H1 (cell line): ENCODE data around the gene B4GALT5. TPM values are rescaled to one million over a fixed set of nuclear protein-coding genes. Genes with fewer than 3 reads are reported as not detected.

Experiments
- CTCF ChIA-PET: fragments of 300-600 bp; sonication (Branson Sonifier 250); formaldehyde crosslinking; loops from one replicate; lab custom pipeline; 2021; ENCODE audit not compliant: partially characterized antibody; lab: Charles Lee
- POLR2A ChIA-PET: fragments of 300-600 bp; sonication (Branson Sonifier 250); formaldehyde crosslinking; loops from one replicate; lab custom pipeline; 2021; ENCODE audit warnings: inconsistent platforms; ENCODE audit not compliant: partially characterized antibody; lab: Charles Lee
- DNase-seq, 2 experiments: peaks; one replicate each; pipeline versions ENCODE4 v3.0.0 to v3.0.0-alpha.2; 2010 to 2022; ENCODE audit warnings: low spot score in 2 of 2, low read depth in 1 of 2, mixed read lengths in 1 of 2
- FAIRE-seq: peaks from 2 replicates; lab custom pipeline; 2011; peaks lifted over from hg19 to GRCh38; lab: Jason Lieb, UNC
- H2AFZ ChIP-seq: 2 replicates; pipeline ENCODE4 v1.8.1; 2012; ENCODE audit warnings: low read length, inconsistent platforms
- H2AK5ac ChIP-seq: 2 replicates; pipeline ENCODE4 v1.6.1; 2013; ENCODE audit warnings: low read depth, low read length
- H2BK120ac ChIP-seq: replicated peaks from 2 replicates; pipeline ENCODE3; 2013; ENCODE audit warnings: low read depth, low read length, inconsistent platforms
- H2BK12ac ChIP-seq: 2 replicates; pipeline ENCODE4 v1.6.1; 2013; ENCODE audit warnings: low read depth, low read length
- H2BK15ac ChIP-seq: 2 replicates; pipeline ENCODE4 v1.6.1; 2013; ENCODE audit warnings: low read length
- H2BK20ac ChIP-seq: 2 replicates; pipeline ENCODE4 v1.6.1; 2013; ENCODE audit warnings: low read length
- H2BK5ac ChIP-seq: 2 replicates; pipeline ENCODE4 v1.6.1; 2013; ENCODE audit warnings: low read depth, low read length
- H3K14ac ChIP-seq: 2 replicates; pipeline ENCODE4 v1.6.1; 2013; ENCODE audit warnings: inconsistent platforms; ENCODE audit not compliant: insufficient read length
- H3K18ac ChIP-seq: 2 replicates; pipeline ENCODE4 v1.6.1; 2013; ENCODE audit warnings: low read length; ENCODE audit errors: extremely low read depth
- H3K23ac ChIP-seq: 2 replicates; pipeline ENCODE4 v1.6.1; 2013; ENCODE audit warnings: inconsistent platforms; ENCODE audit not compliant: insufficient read length
- H3K23me2 ChIP-seq: 2 replicates; pipeline ENCODE4 v1.6.1; 2013; ENCODE audit warnings: low read depth, low read length
- H3K27ac ChIP-seq: 2 replicates; pipeline ENCODE4 v1.6.1; 2011; ENCODE audit warnings: low read depth, low read length, inconsistent platforms
- H3K27me3 ChIP-seq, 4 experiments: replicated peaks in 1 of 4; 1 replicate in 1 of 4; 2 replicates in 3 of 4; pipeline versions ENCODE4 v1.6.1 to v1.8.1; 2011 to 2013; ENCODE audit warnings: low read length in 3 of 4, mild to moderate bottlenecking in 3 of 4, inconsistent platforms in 2 of 4, mixed read lengths in 2 of 4, moderate library complexity in 1 of 4; ENCODE audit not compliant: control insufficient read depth in 3 of 4, insufficient read depth in 3 of 4; ENCODE audit errors: extremely low read depth in 1 of 4
- H3K36me3 ChIP-seq, 4 experiments: 2 replicates each; pipeline versions ENCODE4 v1.6.1 to v1.8.1; 2011 to 2013; ENCODE audit warnings: mild to moderate bottlenecking in 4 of 4, low read length in 3 of 4, moderate library complexity in 2 of 4, control low read depth in 1 of 4, inconsistent platforms in 1 of 4; ENCODE audit not compliant: insufficient read depth in 4 of 4, control insufficient read depth in 2 of 4
- H3K4ac ChIP-seq: replicated peaks from 2 replicates; pipeline ENCODE3; 2013; ENCODE audit warnings: low read length, low read depth, mixed read lengths, inconsistent platforms; ENCODE audit not compliant: insufficient read length
- H3K4me1 ChIP-seq, 4 experiments: replicated peaks in 1 of 4; 1 replicate in 1 of 4; 2 replicates in 3 of 4; pipeline versions ENCODE4 v1.6.1 to v1.8.1; 2011 to 2013; ENCODE audit warnings: low read length in 3 of 4, inconsistent platforms in 2 of 4, mixed read lengths in 1 of 4; ENCODE audit not compliant: insufficient read depth in 4 of 4, control insufficient read depth in 3 of 4
- H3K4me2 ChIP-seq, 2 experiments: 2 replicates each; pipeline versions ENCODE4 v1.6.1 to v1.8.1; 2011 to 2013; ENCODE audit warnings: low read depth in 2 of 2, low read length in 2 of 2, control low read depth in 1 of 2, inconsistent platforms in 1 of 2, mild to moderate bottlenecking in 1 of 2; ENCODE audit not compliant: insufficient read depth in 1 of 2
- H3K4me3 ChIP-seq, 4 experiments: fragments of 200-600, 300-600 bp in 1 of 4; sonication (generic), shearing (Covaris generic), sonication (Bioruptor Twin) in 1 of 4; 2 replicates each; pipeline versions ENCODE4 v1.5.1 to v1.8.1; 2011 to 2016; ENCODE audit warnings: low read length in 4 of 4, low read depth in 3 of 4, control low read depth in 2 of 4, inconsistent platforms in 2 of 4, mild to moderate bottlenecking in 2 of 4, mixed read lengths in 1 of 4, moderate library complexity in 1 of 4; ENCODE audit not compliant: insufficient read depth in 2 of 4; ENCODE audit errors: extremely low read depth in 1 of 4
- H3K56ac ChIP-seq: replicated peaks from 2 replicates; pipeline ENCODE3; 2013; ENCODE audit warnings: low read depth, mild to moderate bottlenecking, mixed read lengths, low read length, inconsistent platforms; ENCODE audit not compliant: insufficient read length
- H3K79me1 ChIP-seq: 2 replicates; pipeline ENCODE4 v1.6.1; 2013; ENCODE audit warnings: low read depth, low read length, control low read depth
- H3K79me2 ChIP-seq, 2 experiments: 2 replicates each; pipeline versions ENCODE4 v1.6.1 to v1.8.1; 2012 to 2013; ENCODE audit warnings: low read length in 2 of 2, mild to moderate bottlenecking in 2 of 2, inconsistent platforms in 1 of 2; ENCODE audit not compliant: insufficient read depth in 2 of 2, control insufficient read depth in 1 of 2
- H3K9ac ChIP-seq, 4 experiments: replicated peaks in 1 of 4; 1 replicate in 1 of 4; 2 replicates in 3 of 4; pipeline versions ENCODE4 v1.6.1 to v1.8.1; 2011 to 2013; ENCODE audit warnings: low read depth in 3 of 4, low read length in 3 of 4, control low read depth in 2 of 4, mild to moderate bottlenecking in 2 of 4, moderate library complexity in 2 of 4, inconsistent platforms in 1 of 4; ENCODE audit errors: extremely low read depth in 1 of 4
- H3K9me3 ChIP-seq, 2 experiments: 2 replicates each; pipeline versions ENCODE4 v1.6.1 to v1.8.1; 2012 to 2013; ENCODE audit warnings: mild to moderate bottlenecking in 2 of 2, moderate library complexity in 2 of 2, control low read depth in 1 of 2, inconsistent platforms in 1 of 2, low read depth in 1 of 2, low read length in 1 of 2, mixed read lengths in 1 of 2; ENCODE audit not compliant: insufficient read depth in 2 of 2
- H4K20me1 ChIP-seq, 2 experiments: replicated peaks in 1 of 2; 2 replicates each; pipeline versions ENCODE3 to v1.8.1; 2011 to 2013; ENCODE audit warnings: inconsistent platforms in 2 of 2, low read length in 2 of 2, mild to moderate bottlenecking in 1 of 2; ENCODE audit not compliant: insufficient read depth in 2 of 2, control insufficient read depth in 1 of 2
- H4K5ac ChIP-seq: 2 replicates; pipeline ENCODE4 v1.6.1; 2013; ENCODE audit warnings: low read length, low read depth, mixed read lengths, inconsistent platforms; ENCODE audit not compliant: insufficient read length
- H4K8ac ChIP-seq: 2 replicates; pipeline ENCODE4 v1.8.0; 2013; ENCODE audit warnings: mild to moderate bottlenecking, moderate library complexity, low read length, inconsistent platforms; ENCODE audit not compliant: insufficient read depth; ENCODE audit errors: extremely low read depth
- H4K91ac ChIP-seq: replicated peaks from 2 replicates; pipeline ENCODE3; 2013; ENCODE audit warnings: low read length, mixed read lengths, inconsistent platforms; ENCODE audit not compliant: insufficient read length
- ATF3 ChIP-seq: IDR thresholded peaks from 2 replicates; pipeline ENCODE4 v1.6.1; 2011; ENCODE audit warnings: low read depth, mild to moderate bottlenecking, low read length; ENCODE audit not compliant: insufficient read depth
- E2F6 ChIP-seq: IDR thresholded peaks from 2 replicates; pipeline ENCODE4 v1.6.1; 2012; ENCODE audit warnings: inconsistent platforms
- KDM4A ChIP-seq: IDR thresholded peaks from one replicate; pipeline ENCODE4 v1.7.1; 2012; ENCODE audit warnings: low read depth, mild to moderate bottlenecking, moderate library complexity, low read length, inconsistent platforms; ENCODE audit not compliant: severe bottlenecking
- SP2 ChIP-seq: IDR thresholded peaks from 2 replicates; pipeline ENCODE4 v1.6.1; 2012; ENCODE audit warnings: mild to moderate bottlenecking, low read length, inconsistent platforms
- SUZ12 ChIP-seq: fragments of 200-600 bp; sonication (generic); IDR thresholded peaks from 2 replicates; pipeline ENCODE4 v1.6.1; 2012; ENCODE audit warnings: mild to moderate bottlenecking, inconsistent platforms, low read length, moderate library complexity, mixed read lengths
- WGBS, 2 experiments: shearing (Covaris generic) in 1 of 2; methylation state at CpG; one replicate each; pipeline versions ENCODE4 v1.1.6 to v1.1.7; 2013 to 2015; ENCODE audit warnings: low lambda C conversion rate in 2 of 2, mixed read lengths in 2 of 2, inconsistent platforms in 1 of 2, low coverage in 1 of 2, missing lambda C conversion rate in 1 of 2; ENCODE audit not compliant: insufficient replicate concordance in 2 of 2, insufficient coverage in 1 of 2, insufficient read length in 1 of 2; ENCODE audit errors: extremely low coverage in 1 of 2, missing lambda C conversion rate in 1 of 2; 5-methylcytosine and 5-hydroxymethylcytosine counted together
- polyA plus RNA-seq, 7 experiments: library from polyadenylated mRNA; depleted of rRNA in 3 of 7; stranded (reverse) in 5 of 7; unstranded in 2 of 7; fragments of >200 nt in 5 of 7; fragments of 200-250 nt in 2 of 7; gene quantifications; 1 replicate in 5 of 7; 2 replicates in 1 of 7; 4 replicates in 1 of 7; pipeline versions ENCODE4 v1.2.1 to v1.2.3, GENCODE V29; 2011 to 2013; ENCODE audit warnings: missing spikeins in 2 of 7, mixed read lengths in 2 of 7
- total RNA-seq: library from RNA; stranded (reverse); fragmentation: NEBNext Ultra II Directional; extraction: Animal tissue kit (Norgen Biotek cat#: 25700); gene quantifications from 2 replicates; pipeline ENCODE4 v1.2.1, GENCODE V29; 2021

B4GALT5 gene
- total and polyA plus RNA-seq, 2 of the 8 experiments (the other 6 are each of a cell fraction or from before 2014, with no cell fraction given), result 46.5 to 75.4 TPM

GRCh38 chr20:49591217-49591865 is 122.3 kb downstream of the B4GALT5 start:
- FAIRE-seq (no peak), DNase-seq (no peak)
- Histone ChIP-seq H3K56ac (no peak overlapping the region), H3K36me3 (no peaks in the 10 kb centered on the region), H3K9ac (no peak overlapping the region), H2BK120ac (no peak overlapping the region), H3K4me1 (no peaks in the 10 kb centered on the region; a peak in 1 of 7 replicates), H2BK20ac (no peak overlapping the region), H3K14ac (no peak overlapping the region), H4K91ac (no peak overlapping the region), H4K5ac (no peak overlapping the region), H2BK12ac (no peak overlapping the region), H3K27me3 (no peaks in the 10 kb centered on the region), H3K79me1 (no peaks in the 10 kb centered on the region), H2BK5ac (no peak overlapping the region), H2AFZ (no peak overlapping the region), H3K27ac (no peak overlapping the region), H3K79me2 (no peaks in the 10 kb centered on the region), H4K20me1 (peaks cover 0 to 3% of the 10 kb centered on the region in 2 experiments), H3K4me2 (no peak overlapping the region), H2AK5ac (no peak overlapping the region), H3K4ac (no peak overlapping the region), H3K23ac (no peak overlapping the region), H4K8ac (no peak overlapping the region), H2BK15ac (no peak overlapping the region), H3K23me2 (peaks cover 7% of the 10 kb centered on the region; the same call in 1 of the 2 replicates), H3K4me3 (no peak overlapping the region), H3K18ac (no peak overlapping the region), H3K9me3 (no peaks in the 10 kb centered on the region)
- POLR2A ChIA-PET, result no interaction called here
- WGBS, 2 experiments, result 89% methylated on average over 4 of the region's 4 CpGs; no CpG with 5 or more reads in 1 of the 2 experiments
- CTCF ChIA-PET, result interaction anchor here (0.8 to 2.0 kb wide), 5 partner anchors 12 to 49 kb away, joined by 3 to 7 read pairs (median 4); no protein-coding TSS in a partner anchor
- TF ChIP-seq SUZ12, result no peak
- no peak for TF ChIP-seq KDM4A
- no peak for TF ChIP-seq E2F6
- no peak for TF ChIP-seq SP2
- TF ChIP-seq ATF3, result no peak
